HG03108 (cell line): ENCODE data around the gene ARHGAP26.
"Not testable (repeated sequence)": the region's sequence is repeated elsewhere in the genome, so short reads cannot be mapped to it uniquely, and the experiment has no call there.

ENCODE experiments used
- ATAC-seq: cut with Tn5 transposase; IDR thresholded peaks from one replicate; pipeline ENCODE4 v1.9.1; 2021; ENCODE audit warnings: moderate library complexity; ENCODE audit not compliant: unreplicated experiment

The ARHGAP26 gene

DNA sequence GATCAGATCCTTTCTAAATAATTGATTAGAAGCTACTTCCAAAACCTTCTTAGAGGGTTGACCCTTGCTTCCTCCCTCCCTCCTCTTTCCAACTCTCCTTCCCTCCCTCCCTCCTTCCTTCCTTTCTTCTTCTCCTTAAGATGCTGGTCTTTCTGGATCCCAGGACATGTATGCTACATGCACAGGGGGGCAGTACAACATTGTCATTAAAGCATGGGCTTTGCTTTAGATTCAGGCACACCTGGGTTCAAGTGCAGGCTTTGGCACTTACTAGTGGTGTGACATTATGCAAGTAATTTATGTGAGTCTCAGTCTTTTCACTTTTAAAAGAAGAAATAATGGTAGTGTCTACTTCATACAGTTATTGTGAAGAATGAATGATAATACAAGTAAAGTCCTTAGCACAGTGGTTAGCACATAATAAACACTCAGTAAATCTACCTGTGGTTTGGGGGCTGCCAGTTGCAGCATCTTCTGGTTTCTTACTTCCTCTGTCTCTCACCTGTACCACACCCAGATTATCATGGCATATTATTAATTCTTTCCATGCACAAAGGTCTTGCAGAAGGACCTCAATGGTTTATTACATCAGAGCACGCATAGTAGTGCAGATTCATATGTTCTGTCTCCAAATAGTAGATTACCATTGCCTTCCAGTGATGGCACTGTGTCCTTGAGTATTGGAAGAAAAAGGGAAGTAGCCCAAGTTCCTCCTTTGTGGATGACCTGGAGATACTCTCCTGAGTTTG, 154.1 kb downstream of the ARHGAP26 start:
- no peak for ATAC-seq

DNA sequence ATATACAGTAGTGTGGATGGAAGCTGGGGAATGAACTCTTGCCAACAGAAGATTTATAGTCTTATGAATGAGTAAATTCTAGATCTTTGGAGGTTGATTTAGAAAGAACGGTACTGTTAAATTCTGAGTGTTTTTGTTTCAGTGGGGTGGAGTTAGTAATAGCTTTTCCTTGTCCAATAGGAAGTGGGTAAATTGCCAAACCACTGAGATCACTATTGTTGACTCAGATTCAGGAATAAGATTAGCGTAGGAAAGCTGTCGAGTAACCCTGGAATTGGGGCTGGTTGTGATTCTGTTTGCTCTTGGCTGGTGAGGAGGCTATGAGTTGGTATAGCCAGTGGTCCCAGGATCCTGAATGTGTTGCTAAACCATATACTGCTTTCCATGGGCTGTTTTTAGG, 155.6 kb downstream of the ARHGAP26 start:
- ATAC-seq: no peak

DNA sequence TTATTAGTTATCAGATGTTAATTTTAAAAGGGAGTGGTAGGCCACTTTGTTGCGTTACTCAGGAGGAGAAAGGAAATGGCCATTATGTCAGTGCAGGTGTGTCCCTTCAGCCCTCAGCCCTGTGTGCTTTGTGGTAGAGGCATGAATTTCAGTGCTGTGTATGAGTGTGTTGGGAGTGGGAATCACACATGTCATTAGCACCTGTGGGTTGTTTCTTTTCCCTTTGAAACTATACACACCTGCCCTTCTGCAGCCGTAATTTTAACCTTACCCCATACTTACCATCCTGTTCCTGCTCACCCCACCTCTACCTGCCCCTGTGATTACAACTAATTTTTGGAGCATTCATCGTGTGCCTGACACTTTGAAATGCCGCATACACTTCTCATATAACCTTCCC, 156.4 kb downstream of the ARHGAP26 start:
- ATAC-seq: no peak

DNA sequence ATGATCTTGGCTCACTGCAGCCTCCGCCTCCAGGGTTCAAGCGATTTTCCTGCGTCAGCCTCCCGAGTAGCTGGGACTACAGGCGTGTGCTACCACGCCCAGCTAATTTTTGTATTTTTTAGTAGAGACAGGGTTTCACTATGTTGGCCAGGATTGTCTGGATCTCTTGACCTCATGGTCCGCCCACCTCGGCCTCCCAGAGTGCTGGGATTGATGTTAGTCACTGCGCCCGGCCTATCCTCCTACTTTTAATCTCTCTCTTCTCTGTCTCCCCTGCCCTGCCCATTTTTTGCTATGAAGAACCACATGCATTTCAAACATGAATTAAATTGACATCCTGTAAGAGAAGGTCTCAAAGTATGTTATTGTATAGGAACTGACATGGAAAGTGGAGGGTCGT, 158.8 kb downstream of the ARHGAP26 start:
- ATAC-seq: not testable (repeated sequence)

DNA sequence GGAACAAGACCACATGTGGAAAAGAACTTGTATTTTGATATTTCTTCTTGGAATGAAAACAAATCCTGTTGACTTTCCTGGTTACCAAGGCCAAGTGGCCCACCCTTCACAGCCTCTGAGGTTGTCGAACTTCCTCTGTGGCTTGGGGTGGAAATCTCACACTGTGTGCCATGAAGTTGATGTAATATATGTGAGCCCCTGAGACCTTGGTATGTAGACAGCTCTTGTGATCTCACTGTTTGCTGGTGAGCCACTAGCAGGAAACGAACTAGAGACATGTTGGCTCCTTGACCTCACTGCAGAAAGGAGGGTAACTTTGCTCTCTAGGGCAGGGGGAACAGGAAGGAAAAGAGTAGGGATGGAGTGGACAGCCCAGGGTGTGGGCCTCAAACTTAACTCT, 159.4 kb downstream of the ARHGAP26 start:
- no peak for ATAC-seq

DNA sequence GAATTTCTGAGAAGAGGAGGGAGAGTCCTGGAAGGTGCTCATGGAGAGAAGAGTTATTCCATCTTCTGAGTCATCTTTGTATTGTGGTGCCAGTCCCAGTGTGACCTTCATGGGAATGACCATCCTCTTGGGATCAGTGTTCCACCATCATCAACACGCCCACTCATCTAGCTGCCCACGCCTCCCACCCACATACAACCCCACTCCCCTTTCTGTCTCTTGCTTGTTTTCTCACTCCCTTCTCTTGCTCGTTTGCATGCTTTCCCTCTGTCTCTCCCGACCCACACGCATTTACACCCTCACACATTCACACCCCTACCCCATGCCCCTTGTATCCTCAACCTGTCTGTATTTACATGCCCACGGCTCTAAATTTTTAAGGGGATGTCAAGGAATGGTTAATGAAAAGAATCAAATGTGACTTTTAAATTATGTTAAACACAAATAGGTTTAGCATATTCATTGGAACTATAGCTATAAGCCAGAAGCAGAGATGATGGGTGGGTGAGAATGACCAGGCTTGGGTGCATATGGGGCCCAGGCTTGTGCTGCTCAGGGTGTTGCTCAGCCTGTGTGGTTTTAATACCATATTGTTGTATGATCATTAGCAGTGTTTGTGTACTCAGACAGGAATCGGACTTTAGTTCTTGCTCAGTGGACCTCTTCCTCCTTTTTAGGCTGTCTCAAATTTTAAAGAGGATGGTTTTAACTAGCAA, 160.4 kb downstream of the ARHGAP26 start:
- no peak for ATAC-seq

DNA sequence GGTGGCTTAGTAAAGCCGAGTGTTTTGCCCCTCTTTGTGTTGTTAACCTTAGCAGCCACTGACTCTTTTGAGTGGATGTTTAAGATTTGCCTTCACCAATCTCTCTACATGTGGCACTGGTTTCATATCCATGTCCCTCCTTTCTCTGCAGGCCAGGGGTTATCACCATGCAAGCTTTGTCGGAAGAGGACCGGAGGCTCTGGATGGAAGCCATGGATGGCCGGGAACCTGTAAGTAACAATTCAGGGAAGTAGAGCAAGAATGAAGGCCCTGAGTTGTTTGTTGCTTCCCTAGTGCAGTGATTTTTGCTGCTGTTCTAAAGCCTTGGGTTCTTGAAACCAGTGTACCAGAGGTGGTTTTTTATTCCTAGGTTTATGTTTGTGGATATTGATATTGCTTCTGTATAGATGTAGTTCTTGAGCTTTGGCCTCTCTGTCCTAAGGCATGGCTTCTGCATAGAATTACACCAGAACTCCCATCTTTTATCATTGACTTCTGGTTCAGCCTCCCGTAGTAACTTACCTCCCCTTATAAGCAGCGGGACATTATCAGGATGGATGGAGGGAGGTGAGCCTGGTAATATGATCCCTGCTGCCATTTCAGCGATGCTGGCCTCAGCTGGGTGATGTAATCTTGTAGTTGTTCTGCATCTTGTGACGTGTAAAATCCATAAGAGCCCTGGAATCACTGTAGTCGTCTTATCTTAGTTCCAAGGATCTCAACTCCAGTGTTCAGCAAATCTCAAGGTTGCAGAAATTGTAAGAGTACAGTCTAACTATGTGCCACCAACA, 161.9 kb downstream of the ARHGAP26 start:
- no peak for ATAC-seq

DNA sequence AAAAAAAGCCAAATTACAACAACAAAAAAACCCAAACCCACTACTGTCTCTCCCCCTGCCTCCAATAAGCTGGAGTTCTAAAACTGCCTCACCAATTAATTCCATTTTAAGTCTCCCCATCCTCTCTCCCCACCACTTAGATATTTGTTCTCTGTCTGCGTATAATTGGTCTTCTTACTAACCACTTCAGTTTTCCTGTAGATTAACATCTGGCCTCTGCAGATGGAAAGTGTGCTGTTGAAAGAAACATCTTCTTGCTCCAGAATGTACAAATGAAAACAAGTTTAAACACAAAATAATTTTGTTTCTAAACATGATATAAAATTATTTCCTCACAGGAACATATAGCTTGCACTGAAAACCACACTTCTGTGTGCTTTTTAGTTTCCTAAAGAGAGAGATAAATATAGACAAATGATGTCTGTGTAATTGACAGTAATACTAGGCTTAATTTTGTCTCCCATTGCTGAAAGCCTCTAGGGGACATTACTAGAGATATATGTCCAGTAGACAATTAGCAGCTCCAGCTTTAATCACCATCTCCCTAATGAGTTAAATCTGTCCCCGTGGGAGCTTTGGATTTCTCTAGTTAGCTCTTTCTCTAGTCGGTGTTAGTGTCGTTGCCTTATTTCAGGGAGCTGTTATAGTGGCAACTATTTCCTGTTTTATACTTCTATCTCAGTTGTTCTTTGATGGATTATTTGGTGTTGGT, 164.0 kb downstream of the ARHGAP26 start:
- no peak for ATAC-seq

DNA sequence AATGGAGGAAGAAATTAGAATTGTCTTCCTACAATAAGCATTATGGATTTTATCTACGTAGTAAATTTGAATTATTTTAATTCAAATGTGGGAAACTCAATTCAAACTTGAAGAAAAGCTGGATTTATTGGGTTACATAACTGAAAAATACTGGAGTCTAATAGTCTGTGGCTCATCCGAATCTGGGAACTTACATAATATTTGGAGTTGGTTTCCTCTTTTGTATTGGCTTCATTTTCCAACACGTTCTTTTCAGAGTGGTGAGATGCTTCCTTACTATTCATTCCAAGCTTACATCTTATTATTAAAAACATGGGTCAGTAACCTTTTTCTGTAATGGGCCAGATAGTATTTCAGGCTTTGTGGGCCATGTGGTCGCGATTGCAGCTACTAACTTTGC, 164.8 kb downstream of the ARHGAP26 start:
- ATAC-seq: no peak

DNA sequence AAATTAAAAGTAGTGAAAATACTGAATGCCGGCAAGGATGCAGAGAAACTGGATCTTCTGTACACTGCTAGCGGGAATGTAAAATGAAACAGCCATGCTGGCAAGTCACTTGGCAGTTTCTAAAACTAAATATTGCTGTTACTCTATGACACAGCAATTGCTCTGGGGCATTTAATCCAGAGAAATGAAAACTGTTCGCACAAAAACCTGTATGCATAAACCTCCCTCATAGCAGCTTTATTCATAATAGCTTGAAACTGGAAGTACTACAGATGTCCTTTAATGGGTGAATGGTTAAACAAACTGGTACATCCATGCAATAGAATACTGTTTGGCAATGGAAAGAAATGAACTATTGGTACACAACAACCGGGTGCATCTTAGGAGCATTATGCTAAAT, 167.2 kb downstream of the ARHGAP26 start:
- ATAC-seq: no peak

DNA sequence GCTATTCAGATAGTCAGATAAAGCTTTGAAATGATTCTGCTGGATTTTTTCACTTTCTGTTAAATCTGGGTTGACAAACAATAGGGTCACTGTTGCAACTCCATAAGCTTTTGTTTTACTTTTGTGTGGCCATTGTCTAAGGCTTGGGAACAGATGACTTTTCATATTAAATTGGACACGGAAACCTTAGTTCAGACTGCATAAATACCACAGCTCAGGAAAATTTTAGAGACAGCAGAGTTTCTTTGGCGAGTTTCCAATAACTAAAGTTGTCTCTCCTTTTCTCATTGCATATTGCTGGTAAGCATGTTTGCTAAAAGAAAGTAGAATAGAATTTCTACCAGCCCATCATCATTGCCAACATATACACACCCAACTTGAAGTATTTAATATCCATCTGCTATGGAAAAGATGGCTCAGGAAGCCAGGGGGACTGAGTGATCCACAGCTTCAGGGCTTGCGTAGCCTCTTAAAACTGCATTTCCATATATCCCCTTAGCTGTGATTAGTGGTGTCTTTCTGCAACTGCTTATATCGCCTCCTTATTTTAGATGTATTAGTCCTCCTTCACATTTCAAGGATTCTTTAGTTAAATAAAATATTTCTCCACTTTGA, 168.2 kb downstream of the ARHGAP26 start:
- no peak for ATAC-seq

DNA sequence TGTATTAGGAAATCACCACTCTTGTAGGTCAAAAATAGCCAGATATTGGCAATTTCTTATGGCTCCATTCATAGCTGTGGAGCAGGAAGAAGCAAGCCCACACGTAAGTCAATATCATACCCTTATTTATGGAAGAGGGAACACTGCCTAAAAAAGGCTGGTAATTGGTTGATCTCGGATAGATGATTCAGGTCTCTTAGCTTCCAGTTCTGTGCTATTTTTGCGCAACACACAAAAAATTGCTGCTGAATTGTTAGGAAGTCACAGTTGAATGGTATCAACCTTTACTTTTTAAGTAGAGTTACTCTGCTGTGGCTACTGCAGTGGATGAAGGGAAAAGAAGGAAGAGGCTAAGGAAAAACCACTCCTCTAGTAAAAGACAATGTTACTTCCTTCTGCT, 168.8 kb downstream of the ARHGAP26 start:
- ATAC-seq: no peak

DNA sequence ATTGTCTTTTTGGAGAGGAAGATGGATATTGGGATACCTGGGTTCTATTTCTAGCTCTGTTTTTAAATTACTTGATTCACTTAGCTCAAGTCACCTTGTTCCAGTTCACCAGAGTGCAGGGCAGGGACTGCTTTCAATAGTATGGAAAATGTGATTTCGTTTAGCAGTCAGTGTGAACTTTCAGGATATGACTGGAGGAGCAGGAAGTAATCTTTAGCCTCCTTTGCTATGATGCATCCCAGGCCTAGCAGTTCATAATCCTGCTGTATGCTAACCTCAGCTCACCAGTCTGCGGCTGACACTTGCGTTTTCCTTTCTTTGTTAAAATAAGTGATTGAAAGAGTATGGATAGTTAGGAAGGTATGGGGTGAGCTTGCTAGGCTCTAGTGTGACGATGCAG, 169.7 kb downstream of the ARHGAP26 start:
- no peak for ATAC-seq

DNA sequence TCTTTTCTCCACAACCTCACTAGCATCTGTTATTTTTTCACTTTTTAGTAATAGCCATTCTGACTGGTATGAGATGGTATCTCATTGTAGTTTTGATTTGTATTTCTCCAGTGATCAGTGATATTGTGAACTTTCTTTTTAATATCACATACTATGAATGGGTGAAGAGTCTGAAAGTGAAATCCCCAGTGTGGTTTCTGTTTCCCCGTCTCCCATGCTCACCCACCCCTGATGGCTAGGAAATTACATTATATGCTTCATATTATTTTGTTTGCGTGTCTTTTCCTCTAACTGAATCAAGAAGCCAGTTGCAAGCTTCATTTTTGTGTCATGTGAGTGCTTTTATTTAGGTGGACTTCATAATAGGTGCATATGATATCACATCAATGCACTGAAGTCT, 171.1 kb downstream of the ARHGAP26 start:
- ATAC-seq: no peak

DNA sequence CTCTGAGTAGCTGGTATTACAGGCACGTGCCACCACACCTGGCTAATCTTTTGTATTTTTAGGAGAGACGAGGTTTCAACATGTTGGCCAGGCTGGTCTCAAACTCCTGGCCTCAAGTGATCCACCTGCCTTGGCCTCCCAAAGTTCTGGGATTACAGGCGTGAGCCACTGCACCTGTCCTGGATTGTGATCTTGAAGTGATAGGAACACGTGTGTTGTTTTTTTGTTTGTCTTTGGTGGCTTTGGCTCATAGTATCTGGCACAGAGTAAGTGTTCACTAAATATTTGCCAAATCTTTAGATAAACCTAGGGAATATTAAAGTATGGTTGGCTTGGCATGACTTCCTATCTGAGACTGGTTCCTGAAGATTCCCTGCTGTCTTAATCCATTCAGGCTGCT, 172.7 kb downstream of the ARHGAP26 start:
- ATAC-seq: no peak

DNA sequence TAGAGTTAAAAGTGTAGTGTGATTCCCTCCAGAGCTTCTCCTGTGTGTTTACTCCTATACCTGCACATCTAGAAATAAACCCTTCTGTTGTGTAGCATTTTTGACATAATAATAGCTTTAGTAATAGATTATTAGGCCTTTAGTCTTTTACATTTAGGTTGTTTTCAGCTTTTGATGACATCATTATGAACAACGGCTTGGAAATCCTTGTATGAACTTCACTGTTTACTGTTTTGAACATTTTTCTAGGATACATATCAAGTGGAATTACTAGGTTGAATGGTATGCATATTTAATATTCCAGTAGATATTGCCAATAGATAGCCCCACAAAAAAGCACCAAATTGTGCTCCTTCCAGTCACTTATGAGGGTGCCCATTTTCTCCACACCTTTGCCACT, 174.0 kb downstream of the ARHGAP26 start:
- no peak for ATAC-seq

DNA sequence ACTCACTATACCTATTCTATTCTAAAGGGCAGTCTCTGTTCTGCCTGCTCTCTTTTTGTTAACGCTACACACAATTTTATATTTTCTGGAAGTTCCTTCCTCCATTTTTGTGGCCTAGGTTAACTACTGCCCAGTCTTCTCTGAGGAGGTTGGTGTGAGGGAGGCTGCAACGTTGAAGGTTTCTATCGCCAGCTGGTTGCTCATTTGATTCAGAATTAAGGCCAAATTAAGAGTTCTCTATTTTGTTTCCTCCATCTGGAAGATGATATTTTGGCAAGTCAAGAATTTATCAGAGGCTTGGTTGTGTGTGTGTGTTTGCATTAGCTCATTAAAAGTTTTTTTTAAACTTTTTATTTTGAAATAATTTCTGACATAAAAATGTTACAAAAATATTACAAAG, 175.1 kb downstream of the ARHGAP26 start:
- no peak for ATAC-seq

DNA sequence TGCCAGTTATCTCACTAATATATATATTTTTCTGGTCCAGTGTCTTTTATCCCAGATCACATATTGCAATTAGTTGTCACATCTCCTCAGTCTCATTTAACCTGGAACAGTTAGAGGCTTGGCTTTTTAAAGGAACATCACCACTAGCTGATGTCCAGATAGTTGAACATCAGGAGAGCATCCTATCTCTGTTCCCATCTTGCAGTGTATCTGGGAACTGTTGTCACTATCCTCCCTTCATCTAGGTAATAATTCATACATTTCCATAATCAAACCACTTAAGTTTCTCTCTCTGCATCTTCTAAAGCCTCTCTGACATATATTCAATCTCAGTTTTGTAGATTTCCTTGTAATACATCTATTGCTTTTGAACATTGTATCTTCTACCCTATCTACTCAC, 175.7 kb downstream of the ARHGAP26 start:
- ATAC-seq: no peak

DNA sequence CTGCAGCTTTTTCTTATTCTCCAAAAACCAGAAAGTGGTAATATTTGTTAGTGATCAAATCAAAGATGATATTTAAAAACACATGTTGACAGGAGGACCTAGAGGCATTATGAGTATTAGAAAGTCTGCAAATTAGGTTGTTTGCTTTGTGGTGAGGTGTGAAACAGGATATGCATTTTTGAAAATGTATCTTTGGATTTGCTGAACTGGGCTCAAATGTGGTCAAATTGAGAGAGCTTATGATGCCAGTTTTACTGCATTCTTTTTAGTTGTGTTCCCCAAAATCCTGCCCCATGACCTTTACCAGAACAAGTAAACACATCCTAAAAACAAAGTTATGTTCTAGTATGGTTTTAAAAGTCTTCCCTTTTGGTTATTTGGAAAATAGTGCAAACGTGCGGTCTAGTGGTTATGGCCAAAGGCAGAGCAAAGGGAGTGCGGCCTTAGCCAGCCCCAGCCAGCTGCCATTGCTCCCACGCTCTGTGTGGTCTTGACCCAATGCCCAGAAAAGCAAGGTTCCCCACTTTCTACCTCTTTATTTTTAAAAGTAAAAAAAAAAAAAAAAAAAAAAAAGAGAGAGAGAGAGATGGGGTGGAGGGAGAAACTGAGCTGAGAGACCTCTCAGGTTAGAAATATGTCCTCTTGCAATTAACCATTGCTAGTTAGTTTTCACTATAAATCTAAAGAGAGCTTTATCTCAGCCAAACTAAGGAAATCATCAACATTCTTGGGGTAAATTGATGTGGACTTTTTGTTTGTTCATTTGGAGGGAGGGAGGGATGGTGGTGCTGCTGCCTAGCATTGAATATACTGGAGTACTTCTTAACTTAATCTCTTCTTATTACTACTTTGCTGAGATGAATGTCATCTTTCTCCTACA, 176.6 kb downstream of the ARHGAP26 start:
- ATAC-seq: no peak

DNA sequence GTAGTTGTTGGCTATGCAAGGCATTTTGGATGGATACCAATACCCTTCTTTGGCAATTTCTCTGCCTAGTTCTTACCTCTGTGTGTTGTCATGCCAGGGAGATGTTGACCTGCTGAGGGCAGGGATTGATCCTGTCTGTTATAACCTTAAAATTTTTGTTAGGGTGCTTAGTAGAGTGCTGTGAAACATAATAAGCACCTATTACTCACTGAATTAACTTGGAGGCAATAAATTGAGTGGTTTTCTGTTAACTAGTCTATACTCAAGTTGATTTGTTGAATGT, 177.2 kb downstream of the ARHGAP26 start:
- ATAC-seq: no peak
